Kidney (tissue), 14 donors: Measurements from ENCODE around the gene LIN28B. TPM values are rescaled to one million over a fixed set of nuclear protein-coding genes. Genes with fewer than 3 reads are reported as not detected.
"Not testable (repeated sequence)": the region's sequence is repeated elsewhere in the genome, so short reads cannot be mapped to it uniquely, and the experiment has no call there.

ENCODE experiments used
- DNase-seq, 5 donors: peaks; one replicate each; pipeline ENCODE4 v3.0.0-alpha.2; 2013 to 2020
- FAIRE-seq: peaks from 2 replicates; lab custom pipeline; 2012; peaks lifted over from hg19 to GRCh38; lab: Jason Lieb, UNC
- H3K27ac ChIP-seq, 2 donors: one replicate each; pipeline ENCODE4 v1.7.0; 2013; ENCODE audit warnings: low read depth in 2 of 2, low read length in 2 of 2, inconsistent platforms in 1 of 2
- H3K27me3 ChIP-seq: one replicate; pipeline ENCODE4 v1.7.1; 2013; ENCODE audit warnings: low read length, inconsistent platforms; ENCODE audit not compliant: control insufficient read depth, insufficient read depth
- H3K36me3 ChIP-seq, 3 donors: one replicate each; pipeline versions ENCODE4 v1.7.0 to v1.7.1; 2013; ENCODE audit warnings: low read length in 3 of 3, control low read depth in 1 of 3, inconsistent platforms in 1 of 3; ENCODE audit not compliant: insufficient read depth in 3 of 3, control insufficient read depth in 2 of 3
- H3K4me1 ChIP-seq, 3 donors: one replicate each; pipeline versions ENCODE4 v1.7.0 to v1.7.1; 2013; ENCODE audit warnings: low read length in 3 of 3, inconsistent platforms in 1 of 3, low read depth in 1 of 3; ENCODE audit not compliant: control insufficient read depth in 2 of 3, insufficient read depth in 2 of 3
- H3K4me3 ChIP-seq, 3 donors: one replicate each; pipeline versions ENCODE4 v1.7.0 to v1.8.1; 2013; ENCODE audit warnings: low read length in 3 of 3, control low read depth in 1 of 3, inconsistent platforms in 1 of 3
- H3K9ac ChIP-seq, 3 donors: one replicate each; pipeline versions ENCODE4 v1.7.0 to v1.7.1; 2013; ENCODE audit warnings: low read length in 3 of 3, control low read depth in 1 of 3, inconsistent platforms in 1 of 3
- H3K9me3 ChIP-seq, 3 donors: one replicate each; pipeline versions ENCODE4 v1.7.0 to v1.7.1; 2013; ENCODE audit warnings: low read length in 3 of 3, control low read depth in 1 of 3, inconsistent platforms in 1 of 3; ENCODE audit not compliant: control insufficient read depth in 2 of 3, insufficient read depth in 1 of 3
- CTCF ChIP-seq: IDR thresholded peaks from 3 replicates; pipeline ENCODE4 v1.5.1; 2012; ENCODE audit warnings: mild to moderate bottlenecking, moderate library complexity, borderline replicate concordance; ENCODE audit not compliant: insufficient read depth; ENCODE audit errors: extremely low read depth
- intact Hi-C: fragments of 100-400 bp; cut with DNase I; formaldehyde crosslinking; loops from one replicate; pipeline ENCODE4 v1.11.1; 2022
- polyA plus RNA-seq: library from polyadenylated mRNA; stranded (reverse); fragments of 350-450 nt; fragmentation: Illumina TruSeq; extraction: RNeasy Lipid Tissue Mini Kit (QIAGEN cat#74804); gene quantifications from one replicate; pipeline ENCODE4 v1.2.3, GENCODE V29; 2014; ENCODE audit warnings: low read depth, low replicate concordance; ENCODE audit not compliant: insufficient read depth
- total RNA-seq: library from RNA; stranded (reverse); fragmentation: NEBNext Ultra II Directional; extraction: Animal tissue kit (Norgen Biotek cat#: 25700); gene quantifications from one replicate; pipeline ENCODE4 v1.2.1, GENCODE V29; 2021
- donor health status: control.
- donor health status: control.
- donor health status: control.
- donor health status: control.
- donor health status: control.
- donor health status: DM: yes; HTN: yes; CAD: no.
- donor health status: Normal renal cell carcinoma (clear cell type).

The LIN28B gene
- total and polyA plus RNA-seq, 2 donors from 2014 or later: not detected

GRCh38 chr6:104973404-104973803, 16.5 kb downstream of the LIN28B start:
- H3K27ac ChIP-seq: no peak overlapping the region
- no peak for DNase-seq
- H3K9ac ChIP-seq: no peak overlapping the region
- no peaks in the 10 kb centered on the region for H3K4me1 ChIP-seq
- H3K27me3 ChIP-seq: no peaks in the 10 kb centered on the region
- H3K9me3 ChIP-seq: no peaks in the 10 kb centered on the region
- FAIRE-seq: no peak
- intact Hi-C loops: no loop called here
- TF ChIP-seq CTCF: no peak
- H3K4me3 ChIP-seq: no peak overlapping the region
- no peaks in the 10 kb centered on the region for H3K36me3 ChIP-seq

DNA sequence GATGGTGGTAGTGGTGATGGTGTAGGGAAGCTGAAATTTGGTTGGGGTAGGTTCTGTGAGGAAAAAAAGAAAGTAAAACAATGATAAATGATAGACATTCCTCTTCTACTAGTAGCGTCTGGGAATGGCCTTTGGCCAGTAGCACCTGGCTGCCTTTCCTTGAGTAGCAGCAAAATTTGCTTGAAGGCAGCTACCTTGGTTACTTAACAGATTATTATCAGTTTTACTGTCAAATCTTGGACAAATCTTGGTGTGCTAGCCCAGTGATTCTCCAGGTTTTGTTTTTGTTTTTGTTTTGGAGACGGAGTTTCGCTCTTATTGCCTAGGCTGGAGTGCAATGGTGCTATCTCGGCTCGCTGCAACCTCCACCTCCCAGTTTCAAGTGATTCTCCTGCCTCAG, 26.4 kb downstream of the LIN28B start:
- DNase-seq (no peak), FAIRE-seq (no peak)
- Histone ChIP-seq H3K27ac (no peak overlapping the region), H3K27me3 (no peaks in the 10 kb centered on the region), H3K9me3 (no peaks in the 10 kb centered on the region), H3K4me1 (no peaks in the 10 kb centered on the region), H3K36me3 (no peaks in the 10 kb centered on the region), H3K4me3 (no peak overlapping the region), H3K9ac (no peak overlapping the region)
- intact Hi-C loops: no loop called here
- TF ChIP-seq CTCF: no peak

GRCh38 chr6:104983776-104984175, 26.9 kb downstream of the LIN28B start:
- Histone ChIP-seq H3K9ac (no peak overlapping the region), H3K9me3 (no peaks in the 10 kb centered on the region), H3K27ac (no peak overlapping the region), H3K4me3 (no peak overlapping the region), H3K4me1 (no peaks in the 10 kb centered on the region), H3K36me3 (no peaks in the 10 kb centered on the region), H3K27me3 (no peaks in the 10 kb centered on the region)
- FAIRE-seq (no peak), DNase-seq (no peak)
- intact Hi-C loops: no loop called here
- TF ChIP-seq CTCF: no peak

GRCh38 chr6:104984831-104985230, 27.9 kb downstream of the LIN28B start:
- intact Hi-C loops: no loop called here

DNA sequence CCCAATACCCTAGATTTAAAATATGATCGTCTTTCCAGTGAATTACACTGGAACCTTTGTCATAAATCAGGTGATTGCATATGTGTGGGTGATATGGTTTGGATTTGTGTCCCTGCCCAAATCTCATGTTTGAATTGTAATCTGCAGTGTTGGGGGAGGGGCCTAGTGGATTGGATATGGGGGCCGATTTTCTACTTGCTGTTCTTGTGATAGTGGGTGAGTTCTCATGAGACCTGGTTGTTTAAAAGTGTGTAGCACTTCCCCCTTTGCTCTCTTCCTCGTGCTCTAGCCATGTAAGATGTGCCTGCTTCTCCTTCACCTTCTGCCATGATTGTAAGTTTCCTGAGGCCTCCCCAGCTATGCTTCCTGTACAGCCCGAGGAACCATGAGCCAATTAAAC, 29.0 kb downstream of the LIN28B start:
- H3K27ac ChIP-seq, H3K36me3 ChIP-seq, H3K4me1 ChIP-seq, FAIRE-seq, intact Hi-C loops, H3K4me3 ChIP-seq, H3K9ac ChIP-seq, DNase-seq, H3K9me3 ChIP-seq, H3K27me3 ChIP-seq: not testable (repeated sequence)

More at GRCh38 chr6:104984831-104985230, 27.9 kb downstream of the LIN28B start:
- H3K36me3 ChIP-seq: no peaks in the 10 kb centered on the region
- H3K9me3 ChIP-seq: no peaks in the 10 kb centered on the region
- no peaks in the 10 kb centered on the region for H3K27me3 ChIP-seq
- FAIRE-seq: no peak
- no peaks in the 10 kb centered on the region for H3K4me1 ChIP-seq
- TF ChIP-seq CTCF: no peak
- no peak overlapping the region for H3K27ac ChIP-seq
- H3K9ac ChIP-seq: no peak overlapping the region
- DNase-seq: no peak
- no peak overlapping the region for H3K4me3 ChIP-seq
